Common myeloid progenitor, CD34-positive (primary cell): ENCODE measurements around the gene PIP5KL1.

ENCODE experiments used
- CTCF ChIA-PET: fragments of 350-600 bp; sonication (Branson Sonifier 250); formaldehyde crosslinking; loops from one replicate; lab custom pipeline; 2021; ENCODE audit warnings: antibody characterized with exemption; lab: Charles Lee
- POLR2A ChIA-PET: fragments of 350-600 bp; sonication (Branson Sonifier 250); formaldehyde crosslinking; loops from one replicate; lab custom pipeline; 2021; ENCODE audit warnings: antibody characterized with exemption; lab: Charles Lee
- DNase-seq, 3 donors: peaks; one replicate each; pipeline versions ENCODE4 v3.0.0 to v3.0.0-alpha.2; 2013
- H3K27ac ChIP-seq, 2 experiments: 1 replicate in 1 of 2; 2 replicates in 1 of 2; pipeline ENCODE4 v1.7.0; 2013; ENCODE audit warnings: inconsistent platforms in 2 of 2, low read length in 2 of 2, mild to moderate bottlenecking in 2 of 2, low read depth in 1 of 2, moderate library complexity in 1 of 2; ENCODE audit not compliant: severe bottlenecking in 2 of 2, insufficient read depth in 1 of 2, poor library complexity in 1 of 2
- H3K27me3 ChIP-seq, 5 experiments: replicated peaks in 2 of 5; 1 replicate in 3 of 5; 2 replicates in 2 of 5; pipeline versions ENCODE4 v1.6.1 to v1.7.0; 2013; ENCODE audit warnings: low read length in 4 of 5, mild to moderate bottlenecking in 2 of 5, moderate library complexity in 2 of 5, inconsistent platforms in 1 of 5; ENCODE audit not compliant: insufficient read depth in 5 of 5, control insufficient read depth in 4 of 5
- H3K36me3 ChIP-seq, 4 experiments: 1 replicate in 2 of 4; 2 replicates in 2 of 4; pipeline versions ENCODE4 v1.6.1 to v1.7.0; 2013; ENCODE audit warnings: low read length in 3 of 4, control low read depth in 1 of 4, mild to moderate bottlenecking in 1 of 4; ENCODE audit not compliant: control insufficient read depth in 4 of 4, insufficient read depth in 4 of 4
- H3K4me1 ChIP-seq, 4 experiments: 1 replicate in 3 of 4; 2 replicates in 1 of 4; pipeline versions ENCODE4 v1.6.1 to v1.7.1; 2013; ENCODE audit warnings: low read length in 3 of 4, mild to moderate bottlenecking in 3 of 4, control low read depth in 1 of 4, inconsistent platforms in 1 of 4, moderate library complexity in 1 of 4; ENCODE audit not compliant: control insufficient read depth in 4 of 4, insufficient read depth in 4 of 4; ENCODE audit errors: control extremely low read depth in 1 of 4
- H3K4me3 ChIP-seq, 7 experiments: 1 replicate in 4 of 7; 2 replicates in 3 of 7; pipeline versions ENCODE4 v1.5.1 to v1.7.0; 2013; ENCODE audit warnings: mild to moderate bottlenecking in 7 of 7, low read length in 6 of 7, moderate library complexity in 6 of 7, inconsistent platforms in 2 of 7, low read depth in 2 of 7, control low read depth in 1 of 7; ENCODE audit not compliant: insufficient read depth in 4 of 7, control insufficient read depth in 1 of 7; ENCODE audit errors: extremely low read depth in 1 of 7
- H3K9me3 ChIP-seq, 5 experiments: 1 replicate in 4 of 5; 2 replicates in 1 of 5; pipeline versions ENCODE4 v1.6.1 to v1.7.1; 2013; ENCODE audit warnings: low read length in 4 of 5, mild to moderate bottlenecking in 2 of 5, inconsistent platforms in 1 of 5, low read depth in 1 of 5, moderate library complexity in 1 of 5; ENCODE audit not compliant: control insufficient read depth in 4 of 5, insufficient read depth in 2 of 5; ENCODE audit errors: control extremely low read depth in 1 of 5
- WGBS: methylation state at CpG from one replicate; pipeline ENCODE4 v1.1.5; 2013; ENCODE audit not compliant: insufficient coverage; 5-methylcytosine and 5-hydroxymethylcytosine counted together

PIP5KL1 gene

DNA sequence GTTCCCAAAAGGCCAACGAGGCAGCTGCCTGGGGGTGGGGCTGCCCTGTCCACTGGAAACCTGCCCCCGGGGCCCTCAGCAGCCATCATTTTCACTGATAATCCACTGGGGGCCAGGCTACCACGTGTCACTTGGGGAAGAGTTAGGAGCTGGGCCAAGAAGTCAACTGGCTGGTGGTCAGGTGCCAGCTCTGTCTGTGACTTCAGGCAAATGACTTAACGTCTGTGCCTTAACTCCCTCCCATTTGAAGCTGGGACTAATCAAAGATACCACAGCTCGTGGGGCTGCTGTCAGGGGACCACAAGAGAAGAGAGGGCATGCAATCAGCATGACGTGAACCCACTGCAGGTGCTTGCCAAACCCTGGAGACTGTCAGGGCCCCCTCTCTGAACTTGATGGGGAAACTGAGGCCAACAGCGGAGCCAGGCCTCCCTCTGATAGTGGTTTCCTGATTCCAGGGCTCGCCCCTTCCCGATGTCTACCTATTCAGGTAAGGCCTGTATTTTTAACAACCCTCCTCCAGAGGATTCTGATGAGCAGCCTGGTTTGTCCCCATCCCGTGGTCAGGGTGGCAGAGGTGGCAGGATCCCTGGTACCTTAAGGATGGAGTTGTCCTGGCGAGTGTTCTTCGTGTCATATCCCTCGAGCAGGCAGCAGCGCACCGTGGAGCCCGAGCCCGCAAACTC is 19.4 kb upstream of the PIP5KL1 start:
- CTCF ChIA-PET = interaction anchor here (1.1 to 14.2 kb wide), 5 partner anchors 8 to 168 kb away, joined by 3 to 245 read pairs (median 3); no protein-coding TSS in a partner anchor
- POLR2A ChIA-PET = no interaction called here
- H3K4me1 ChIP-seq = peaks cover 0 to 8% (median 2%) of the 10 kb centered on the region in 4 experiments
- no peaks in the 10 kb centered on the region for H3K9me3 ChIP-seq
- no peak overlapping the region for H3K4me3 ChIP-seq
- H3K27ac ChIP-seq = no peak overlapping the region
- no peak for DNase-seq
- WGBS = 93% methylated on average over 14 of the region's 17 CpGs
- H3K36me3 ChIP-seq = peaks cover under 1 to 8% (median 5%) of the 10 kb centered on the region in 4 experiments
- H3K27me3 ChIP-seq = no peaks in the 10 kb centered on the region

DNA sequence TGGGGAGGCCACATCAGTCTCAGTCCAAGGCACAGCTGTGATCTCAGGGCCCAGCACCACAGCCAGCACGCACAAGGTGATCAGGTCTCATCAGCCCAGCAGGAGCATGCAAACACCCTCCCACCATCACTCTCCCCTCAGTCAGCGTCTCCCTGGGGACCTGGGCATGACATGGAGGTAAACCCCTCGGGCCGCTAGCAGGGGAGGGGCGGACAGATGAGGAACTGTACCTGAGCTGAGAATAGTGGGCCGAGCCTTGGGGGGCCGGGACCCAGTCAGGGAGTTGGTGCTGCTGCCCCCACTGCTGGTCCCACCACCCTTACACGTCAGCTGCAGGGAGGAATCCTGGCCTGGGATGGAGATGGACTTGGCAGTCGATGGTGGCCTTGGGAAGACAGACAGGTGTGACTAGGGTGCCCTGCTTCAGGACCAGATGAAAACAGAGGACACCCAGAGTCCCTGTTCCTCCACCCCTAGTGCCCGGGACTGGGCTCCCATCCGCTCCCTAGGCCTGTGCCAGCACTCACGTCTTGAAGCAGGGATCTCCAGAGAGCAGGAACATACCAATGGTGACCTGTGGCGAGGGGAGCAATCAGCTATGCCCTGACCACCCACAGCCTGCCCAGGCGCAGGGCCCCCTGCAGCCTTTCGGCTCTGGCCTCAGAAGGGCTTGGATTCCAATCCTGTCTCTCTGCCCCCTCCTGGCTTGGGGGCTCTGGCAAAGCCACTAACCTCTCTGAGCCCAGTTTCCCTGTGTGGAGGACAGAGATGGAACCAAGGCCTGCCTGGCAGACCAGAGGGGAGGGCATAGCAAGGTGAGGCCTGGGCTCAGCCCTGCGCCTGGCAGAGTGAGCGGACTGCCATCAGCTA is 17.5 kb upstream of the PIP5KL1 start:
- DNase-seq = no peak
- 95% methylated on average over 16 of the region's 17 CpGs for WGBS
- Histone ChIP-seq H3K27ac (no peak overlapping the region), H3K9me3 (no peaks in the 10 kb centered on the region), H3K4me3 (no peak overlapping the region), H3K36me3 (peaks cover 2 to 17% (median 10%) of the 10 kb centered on the region in 4 experiments), H3K4me1 (peaks cover 0 to 15% (median 12%) of the 10 kb centered on the region in 4 experiments), H3K27me3 (no peaks in the 10 kb centered on the region)
- CTCF ChIA-PET = interaction anchor here (1.0 to 14.2 kb wide), 2 partner anchors 84 to 133 kb away, joined by 3 to 245 read pairs; no protein-coding TSS in a partner anchor
- POLR2A ChIA-PET = no interaction called here

DNA sequence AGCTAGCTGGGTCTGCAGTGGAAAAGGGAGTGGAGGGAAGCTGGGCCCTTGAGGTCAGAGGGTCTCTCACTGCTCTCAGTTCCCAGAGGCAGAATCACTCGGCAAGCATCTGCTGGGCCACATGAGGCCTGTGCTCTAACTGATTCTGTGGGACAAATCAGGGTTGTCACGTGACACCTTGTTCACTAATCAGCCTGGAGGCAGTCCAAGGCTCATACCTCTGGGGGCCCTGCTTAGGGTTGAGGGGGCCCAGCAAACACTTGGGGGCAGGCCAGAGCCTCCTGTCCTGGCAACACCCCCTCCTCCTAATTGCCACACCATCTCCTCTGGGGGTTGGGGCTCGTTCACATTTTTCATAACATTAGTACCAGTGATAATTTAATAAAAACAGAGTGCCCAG is 16.2 kb upstream of the PIP5KL1 start:
- no peak for DNase-seq
- H3K4me3 ChIP-seq = no peak overlapping the region
- WGBS = 86% methylated on average over 2 of the region's 3 CpGs
- no peaks in the 10 kb centered on the region for H3K9me3 ChIP-seq
- CTCF ChIA-PET = interaction anchor here (1.0 to 14.2 kb wide), 4 partner anchors 13 to 171 kb away, joined by 3 to 245 read pairs (median 3); no protein-coding TSS in a partner anchor
- H3K27ac ChIP-seq = no peak overlapping the region
- POLR2A ChIA-PET = no interaction called here
- H3K27me3 ChIP-seq = no peaks in the 10 kb centered on the region
- peaks cover 0 to 22% (median 16%) of the 10 kb centered on the region in 4 experiments for H3K4me1 ChIP-seq
- H3K36me3 ChIP-seq = peaks cover 2 to 17% (median 10%) of the 10 kb centered on the region in 4 experiments

DNA sequence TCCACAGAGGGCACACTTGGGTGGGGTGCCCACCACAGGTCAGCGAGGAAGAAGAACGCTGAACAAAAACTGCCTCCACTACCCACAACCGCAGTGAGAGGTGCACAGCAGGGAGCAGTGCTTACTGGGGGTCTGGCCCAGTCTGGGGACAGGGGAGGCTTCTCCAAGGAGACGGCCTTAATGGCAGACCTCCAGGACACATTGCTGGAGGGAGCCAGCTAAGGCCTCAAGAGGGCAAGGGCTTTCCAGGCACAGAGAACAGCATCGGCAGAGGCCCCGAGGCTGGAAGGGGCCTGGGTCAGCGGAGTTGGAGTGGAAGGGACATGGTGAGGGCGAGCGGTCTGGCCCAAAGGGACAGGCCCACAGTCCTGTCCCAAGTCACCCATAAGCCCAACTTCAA is 15.4 kb upstream of the PIP5KL1 start:
- POLR2A ChIA-PET = no interaction called here

DNA sequence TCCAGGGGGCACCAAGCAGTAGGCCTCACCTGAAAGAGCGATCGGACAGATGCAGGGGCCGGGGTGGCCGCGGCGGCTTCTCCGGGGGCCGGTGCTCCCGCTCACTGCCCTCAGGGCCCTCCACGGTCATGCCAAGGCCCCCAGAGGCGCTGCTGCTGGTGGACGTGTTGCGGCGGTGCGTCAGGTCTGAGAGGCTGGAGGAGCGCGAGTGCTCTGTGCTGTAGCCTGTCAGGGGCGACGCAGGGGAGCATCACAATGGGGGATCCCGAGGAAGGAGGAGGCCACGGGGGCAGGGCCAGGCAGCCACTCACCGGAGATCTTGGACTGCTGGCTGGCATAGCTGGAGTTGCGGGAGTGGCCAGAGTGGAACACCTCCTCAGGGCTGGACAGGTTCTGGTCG is 14.8 kb upstream of the PIP5KL1 start:
- Histone ChIP-seq H3K9me3 (no peaks in the 10 kb centered on the region), H3K4me3 (no peak overlapping the region), H3K4me1 (peaks cover 0 to 22% (median 16%) of the 10 kb centered on the region in 4 experiments), H3K36me3 (peaks cover 2 to 17% (median 10%) of the 10 kb centered on the region in 4 experiments), H3K27ac (no peak overlapping the region), H3K27me3 (no peaks in the 10 kb centered on the region)
- DNase-seq = no peak
- 96% methylated on average over 21 of the region's 24 CpGs for WGBS
- ChIA-PET CTCF (interaction anchor here (1.1 to 14.2 kb wide), 4 partner anchors 10 to 172 kb away, joined by 3 to 245 read pairs (median 26); no protein-coding TSS in a partner anchor), POLR2A (no interaction called here)

More for the DNA sequence above, 15.4 kb upstream of the PIP5KL1 start:
- no peaks in the 10 kb centered on the region for H3K9me3 ChIP-seq
- H3K4me3 ChIP-seq = no peak overlapping the region
- H3K27me3 ChIP-seq = no peaks in the 10 kb centered on the region
- H3K36me3 ChIP-seq = peaks cover 2 to 17% (median 10%) of the 10 kb centered on the region in 4 experiments
- H3K27ac ChIP-seq = no peak overlapping the region
- DNase-seq = no peak
- H3K4me1 ChIP-seq = peaks cover 0 to 22% (median 16%) of the 10 kb centered on the region in 4 experiments
- CTCF ChIA-PET = interaction anchor here (1.0 to 14.2 kb wide), 4 partner anchors 10 to 172 kb away, joined by 3 to 245 read pairs (median 26); no protein-coding TSS in a partner anchor
- WGBS = 100% methylated on average over 6 of the region's 9 CpGs

DNA sequence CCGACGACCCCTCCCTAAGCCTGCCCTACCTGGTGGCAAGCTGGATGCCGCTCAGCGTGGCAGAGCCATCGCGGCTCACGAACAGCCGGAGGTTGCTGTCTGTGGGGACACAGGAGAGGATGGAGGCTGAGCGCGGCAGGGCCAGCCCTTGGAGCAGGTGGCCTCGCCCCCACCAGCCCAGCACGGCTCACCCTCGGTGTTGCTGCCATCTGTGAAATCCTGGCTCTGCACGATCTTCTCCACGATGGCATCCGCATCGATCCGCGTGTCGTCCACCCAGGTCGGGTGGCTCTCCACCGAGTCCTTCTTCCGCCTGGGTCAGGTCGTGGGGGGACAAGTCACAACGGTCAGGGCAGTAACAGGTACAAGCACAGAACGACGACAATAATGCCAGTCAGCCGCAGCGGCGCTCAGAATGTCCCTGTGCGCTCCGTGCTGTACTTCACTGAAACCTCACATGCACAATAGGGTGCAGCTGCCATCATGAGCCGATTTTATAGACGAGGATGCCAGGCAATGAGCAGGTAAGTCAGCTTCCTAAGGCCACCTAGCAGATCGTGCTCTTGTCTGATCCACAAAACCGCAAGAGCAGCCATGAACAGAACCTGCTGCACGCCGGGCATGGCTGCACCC is 14.1 kb upstream of the PIP5KL1 start:
- peaks cover 0 to 22% (median 15%) of the 10 kb centered on the region in 4 experiments for H3K4me1 ChIP-seq
- no peaks in the 10 kb centered on the region for H3K9me3 ChIP-seq
- no peak for DNase-seq
- no peaks in the 10 kb centered on the region for H3K27me3 ChIP-seq
- ChIA-PET POLR2A (interaction anchor here (0.6 to 1.0 kb wide), 2 partner anchors 51 to 164 kb away, joined by 3 read pairs; no protein-coding TSS in a partner anchor), CTCF (interaction anchor here (0.9 to 14.2 kb wide), 13 partner anchors 11 to 180 kb away, joined by 3 to 245 read pairs (median 7); no protein-coding TSS in a partner anchor)
- WGBS = 96% methylated on average over 37 of the region's 38 CpGs
- peaks cover 2 to 17% (median 10%) of the 10 kb centered on the region in 4 experiments for H3K36me3 ChIP-seq
- H3K4me3 ChIP-seq = no peak overlapping the region
- H3K27ac ChIP-seq = no peak overlapping the region
